Measurements from ENCODE around the gene SEC22C. TPM values are rescaled to one million over a fixed set of nuclear protein-coding genes. Genes with fewer than 3 reads are reported as not detected.

SEC22C gene
- total RNA-seq, 1 donor from 2014 or later, result 48.6 TPM

DNA sequence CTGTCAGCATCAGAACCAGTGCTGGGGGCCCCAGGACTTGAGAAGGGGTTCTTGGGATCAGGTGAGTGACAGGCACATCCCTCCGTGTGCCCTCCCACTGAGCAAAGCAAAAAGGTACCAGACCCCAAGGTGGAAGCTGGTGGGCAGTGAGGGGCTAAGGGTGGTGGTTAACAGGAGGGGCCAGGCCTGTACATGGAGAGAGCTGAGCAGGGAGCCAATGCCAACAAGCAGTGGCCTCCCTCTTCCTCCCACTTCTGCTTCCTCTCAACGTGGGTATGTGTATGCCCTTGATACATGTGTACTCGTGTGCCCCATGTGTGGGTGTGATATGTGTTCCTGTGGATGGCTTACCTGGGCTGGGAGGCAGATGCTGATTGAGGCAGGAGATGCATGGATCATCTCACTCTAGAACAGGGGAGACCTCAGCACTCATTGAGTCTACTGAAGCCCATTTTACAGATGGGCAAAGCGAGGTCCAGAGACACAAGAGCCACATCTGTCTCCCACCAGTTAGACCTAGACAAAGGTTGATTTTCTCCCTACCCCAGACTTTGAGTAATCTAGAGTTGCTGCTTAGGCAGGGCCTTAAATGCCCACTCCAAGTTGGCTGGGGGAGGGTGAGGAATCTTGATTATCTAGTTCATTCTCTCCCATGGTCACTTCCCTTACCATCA, 78.4 kb downstream of the SEC22C start:
- peak overlapping the region; percentile 96 for H3K4me2 ChIP-seq
- H3K9me3 ChIP-seq (ENCODE audit: low read depth), result no peaks in the 10 kb centered on the region
- no peak for DNase-seq (ENCODE audit: low spot score)
- H3K79me2 ChIP-seq (ENCODE audit: low read depth), result no peaks in the 10 kb centered on the region
- TF ChIP-seq CTCF (IDR thresholded peaks at IDR 0.05), result no peak
- TF ChIP-seq EZH2phosphoT487 (IDR thresholded peaks at IDR 0.05), result no peak
- no peak for TF ChIP-seq EZH2 (IDR thresholded peaks at IDR 0.05)
- peak overlapping the region; percentile 77 for H3K4me3 Mint-ChIP-seq
- no peaks in the 10 kb centered on the region for H3K36me3 ChIP-seq
- peaks cover 57% of the 10 kb centered on the region for H3K27me3 Mint-ChIP-seq (ENCODE audit: insufficient read depth, low read depth)
- no peak overlapping the region for H2AFZ ChIP-seq (replicated peaks)
- no peaks in the 10 kb centered on the region for H3K4me1 ChIP-seq
- no peak overlapping the region for H3K27ac Mint-ChIP-seq
- H3K36me3 Mint-ChIP-seq, result no peaks in the 10 kb centered on the region
- peaks cover 17% of the 10 kb centered on the region for H3K4me1 Mint-ChIP-seq
- H3K9me3 Mint-ChIP-seq, result peaks cover 2% of the 10 kb centered on the region
- H3K9ac ChIP-seq, result no peak overlapping the region
- peaks cover 57% of the 10 kb centered on the region for H3K27me3 ChIP-seq
- peaks cover 6% of the 10 kb centered on the region for H3F3A ChIP-seq (ENCODE audit: low read depth)
- peak overlapping the region; percentile 74 for H3K4me3 ChIP-seq
- H3K27ac ChIP-seq, result no peak overlapping the region
- H4K20me1 ChIP-seq (ENCODE audit: low read depth), result peaks cover 4% of the 10 kb centered on the region

- H3K79me2 ChIP-seq (ENCODE audit: low read depth), result no peaks in the 10 kb centered on the region
- peaks cover 64% of the 10 kb centered on the region for H3K27me3 ChIP-seq
- no peak within 1 kb of the TSS for H3K27ac ChIP-seq
- peaks cover 6% of the 10 kb centered on the region for H3F3A ChIP-seq (ENCODE audit: low read depth)
- TF ChIP-seq CTCF (IDR thresholded peaks at IDR 0.05) (no peak), EZH2phosphoT487 (IDR thresholded peaks at IDR 0.05) (no peak), EZH2 (IDR thresholded peaks at IDR 0.05) (no peak)
- H3K4me2 ChIP-seq, result peak within 1 kb of the TSS; percentile 96
- no peaks in the 10 kb centered on the region for H3K9me3 ChIP-seq (ENCODE audit: low read depth)
- peak within 1 kb of the TSS; percentile 85 for H3K4me3 Mint-ChIP-seq
- peak within 1 kb of the TSS; percentile 74 for H3K4me3 ChIP-seq
- DNase-seq (ENCODE audit: low spot score), result peak; percentile 94
- H3K9ac ChIP-seq, result no peak within 1 kb of the TSS
- peaks cover 59% of the 10 kb centered on the region for H3K27me3 Mint-ChIP-seq (ENCODE audit: insufficient read depth, low read depth)
- H3K36me3 Mint-ChIP-seq, result no peaks in the 10 kb centered on the region
- H3K36me3 ChIP-seq, result no peaks in the 10 kb centered on the region
- peaks cover 18% of the 10 kb centered on the region for H3K4me1 Mint-ChIP-seq
- H3K9me3 Mint-ChIP-seq, result peaks cover 2% of the 10 kb centered on the region
- no peaks in the 10 kb centered on the region for H3K4me1 ChIP-seq
- H2AFZ ChIP-seq (replicated peaks), result peak within 1 kb of the TSS; percentile 95
- no peak within 1 kb of the TSS for H3K27ac Mint-ChIP-seq
- peaks cover 4% of the 10 kb centered on the region for H4K20me1 ChIP-seq (ENCODE audit: low read depth)
These were observed 79.1 kb downstream of the SEC22C start, which contains the start of gene VIPR1 for GRCh38 chr3:42502429-42503250. VIPR1 (plus strand) TSS chr3:42502643; CDS start chr3:42502736, 93 bp downstream.

DNA sequence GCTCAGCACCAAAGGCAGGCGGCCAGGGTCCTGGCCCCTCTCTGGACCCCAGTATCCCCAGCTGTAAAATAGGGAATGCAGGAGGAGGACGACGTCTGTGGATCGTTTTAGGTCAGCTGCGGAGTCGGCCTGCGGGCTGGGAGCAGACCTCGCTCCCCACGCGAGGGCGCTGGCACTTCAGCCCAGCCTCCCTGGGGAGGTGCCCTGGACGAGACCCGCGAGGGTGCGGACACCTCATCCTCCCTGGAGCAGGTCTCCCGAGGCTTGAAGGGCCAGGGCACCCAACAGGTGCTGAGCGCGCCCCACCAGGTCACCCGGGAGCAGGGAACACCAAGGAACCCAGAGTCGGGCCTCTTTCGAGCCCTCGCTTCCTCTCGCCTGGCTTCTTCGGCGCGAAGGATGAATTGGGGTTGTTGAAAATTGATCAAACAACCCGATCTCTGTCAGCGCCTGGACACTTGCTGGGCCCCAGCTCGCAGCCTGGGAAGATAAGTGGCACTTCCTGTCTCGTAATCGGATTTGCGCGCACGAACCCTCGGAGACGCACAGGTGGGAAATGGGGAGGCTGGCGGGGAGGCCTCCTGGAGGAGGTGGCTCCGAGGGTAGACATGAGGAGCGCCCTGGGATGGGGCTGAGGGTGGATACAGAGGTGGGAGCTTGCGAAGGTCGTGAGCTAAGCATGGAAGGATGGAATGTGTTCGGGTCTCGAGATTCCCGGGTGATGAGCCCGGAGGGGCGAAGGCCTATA, 79.9 kb downstream of the SEC22C start:
- Histone ChIP-seq H2AFZ (replicated peaks) (peak overlapping the region; percentile 95), H3K36me3 (no peaks in the 10 kb centered on the region), H3K27me3 (peaks cover 70% of the 10 kb centered on the region), H3K79me2 (ENCODE audit: low read depth) (no peaks in the 10 kb centered on the region), H3K4me1 (peaks cover 6% of the 10 kb centered on the region), H3F3A (ENCODE audit: low read depth) (peaks cover 6% of the 10 kb centered on the region), H3K9ac (no peak overlapping the region), H4K20me1 (ENCODE audit: low read depth) (peaks cover 4% of the 10 kb centered on the region), H3K27ac (no peak overlapping the region), H3K4me3 (peak overlapping the region; percentile 74), H3K4me2 (peak overlapping the region; percentile 96), H3K9me3 (ENCODE audit: low read depth) (no peaks in the 10 kb centered on the region)
- Mint-ChIP-seq H3K4me3 (peak overlapping the region; percentile 85), H3K4me1 (peaks cover 25% of the 10 kb centered on the region), H3K27ac (no peak overlapping the region), H3K27me3 (ENCODE audit: insufficient read depth, low read depth) (peaks cover 60% of the 10 kb centered on the region), H3K9me3 (peaks cover 2% of the 10 kb centered on the region), H3K36me3 (no peaks in the 10 kb centered on the region)
- TF ChIP-seq EZH2 (IDR thresholded peaks at IDR 0.05) (peak; percentile 86), EZH2phosphoT487 (IDR thresholded peaks at IDR 0.05) (peak; percentile 56), CTCF (IDR thresholded peaks at IDR 0.05) (peak; percentile 56)
- DNase-seq (ENCODE audit: low spot score), result peak; percentile 67

Data from neural progenitor cell (in vitro differentiated cells).